CD14-positive monocyte (primary cell): ENCODE results near the gene KCNH5. TPM values are rescaled to one million over a fixed set of nuclear protein-coding genes. Genes with fewer than 3 reads are reported as not detected.

Experiments used
- DNase-seq, 3 donors: peaks; one replicate each; pipeline ENCODE4 v3.0.0-alpha.2; 2011 to 2022
- H2AFZ ChIP-seq: 2 replicates; pipeline ENCODE4 v1.6.0; 2012; ENCODE audit warnings: mild to moderate bottlenecking, low read depth, low read length, inconsistent platforms; ENCODE audit not compliant: insufficient read depth, poor library complexity, severe bottlenecking
- H3K27ac ChIP-seq, 2 donors: 1 replicate in 1 of 2; 2 replicates in 1 of 2; pipeline ENCODE4 v1.5.1; 2012 to 2013; ENCODE audit warnings: low read length in 2 of 2, control low read depth in 1 of 2, inconsistent platforms in 1 of 2, low read depth in 1 of 2, mild to moderate bottlenecking in 1 of 2
- H3K27me3 ChIP-seq, 2 donors: one replicate each; pipeline versions ENCODE4 v1.6.0 to v1.6.1; 2011 to 2013; ENCODE audit warnings: low read length in 2 of 2; ENCODE audit not compliant: control insufficient read depth in 2 of 2, insufficient read depth in 2 of 2
- H3K36me3 ChIP-seq, 2 donors: replicated peaks in 1 of 2; 1 replicate in 1 of 2; 2 replicates in 1 of 2; pipeline versions ENCODE4 v1.5.1 to v1.6.1; 2012 to 2013; ENCODE audit warnings: low read length in 2 of 2, control low read depth in 1 of 2, inconsistent platforms in 1 of 2, mild to moderate bottlenecking in 1 of 2; ENCODE audit not compliant: insufficient read depth in 2 of 2, control insufficient read depth in 1 of 2
- H3K4me1 ChIP-seq, 2 donors: 1 replicate in 1 of 2; 2 replicates in 1 of 2; pipeline versions ENCODE4 v1.5.1 to v1.6.1; 2012 to 2013; ENCODE audit warnings: low read length in 2 of 2, control low read depth in 1 of 2, inconsistent platforms in 1 of 2, mild to moderate bottlenecking in 1 of 2, moderate library complexity in 1 of 2; ENCODE audit not compliant: insufficient read depth in 2 of 2, control insufficient read depth in 1 of 2
- H3K4me2 ChIP-seq: replicated peaks from 2 replicates; pipeline ENCODE3; 2012; ENCODE audit warnings: low read length, moderate library complexity, mild to moderate bottlenecking; ENCODE audit not compliant: poor library complexity, severe bottlenecking; ENCODE audit errors: extremely low read depth
- H3K4me3 ChIP-seq, 3 experiments: fragments of 200-600 bp in 1 of 3; sonication (generic) in 1 of 3; replicated peaks in 1 of 3; 1 replicate in 2 of 3; 2 replicates in 1 of 3; pipeline ENCODE4 v1.5.1; 2011 to 2013; ENCODE audit warnings: low read length in 3 of 3, mild to moderate bottlenecking in 3 of 3, control low read depth in 2 of 3, low read depth in 2 of 3, inconsistent platforms in 1 of 3, moderate library complexity in 1 of 3
- H3K79me2 ChIP-seq: 2 replicates; pipeline ENCODE4 v1.6.0; 2012; ENCODE audit warnings: mild to moderate bottlenecking, control low read depth, inconsistent platforms, low read length, moderate library complexity; ENCODE audit not compliant: insufficient read depth
- H3K9ac ChIP-seq: 2 replicates; pipeline ENCODE4 v1.6.0; 2017; ENCODE audit warnings: low read length, mild to moderate bottlenecking; ENCODE audit not compliant: insufficient read depth, poor library complexity, severe bottlenecking
- H3K9me3 ChIP-seq, 2 donors: replicated peaks in 1 of 2; 1 replicate in 1 of 2; 2 replicates in 1 of 2; pipeline versions ENCODE4 v1.5.1 to v1.6.1; 2012 to 2013; ENCODE audit warnings: low read length in 2 of 2, control low read depth in 1 of 2; ENCODE audit not compliant: control insufficient read depth in 1 of 2, insufficient read depth in 1 of 2
- H4K20me1 ChIP-seq: 2 replicates; pipeline ENCODE4 v1.6.0; 2012; ENCODE audit warnings: mild to moderate bottlenecking, low read length, control low read depth, moderate library complexity; ENCODE audit not compliant: insufficient read depth
- H3K27ac Mint-ChIP-seq, 7 donors: one replicate each; pipeline ENCODE4 v1.8.0; 2020; ENCODE audit warnings: mild to moderate bottlenecking in 7 of 7, mixed read lengths in 7 of 7, moderate library complexity in 6 of 7, inconsistent platforms in 2 of 7
- H3K27me3 Mint-ChIP-seq, 3 donors: one replicate each; pipeline ENCODE4 v1.8.0; 2021 to 2022; ENCODE audit warnings: low read depth in 3 of 3, mild to moderate bottlenecking in 3 of 3, mixed read lengths in 3 of 3, moderate library complexity in 3 of 3, inconsistent platforms in 1 of 3
- H3K36me3 Mint-ChIP-seq, 2 donors: one replicate each; pipeline ENCODE4 v1.8.0; 2020; ENCODE audit warnings: mixed read lengths in 2 of 2, inconsistent platforms in 1 of 2, mild to moderate bottlenecking in 1 of 2
- H3K4me1 Mint-ChIP-seq: one replicate; pipeline ENCODE4 v1.8.0; 2020; ENCODE audit warnings: mild to moderate bottlenecking, mixed read lengths
- H3K4me3 Mint-ChIP-seq, 2 donors: one replicate each; pipeline ENCODE4 v1.8.0; 2020; ENCODE audit warnings: mild to moderate bottlenecking in 2 of 2, mixed read lengths in 2 of 2, moderate library complexity in 1 of 2
- H3K9me3 Mint-ChIP-seq, 7 donors: one replicate each; pipeline ENCODE4 v1.8.0; 2020 to 2022; ENCODE audit warnings: mixed read lengths in 7 of 7, mild to moderate bottlenecking in 6 of 7, moderate library complexity in 6 of 7, inconsistent platforms in 2 of 7
- WGBS: methylation state at CpG from one replicate; pipeline ENCODE4 v1.1.5; 2013; ENCODE audit warnings: missing lambda C conversion rate; ENCODE audit not compliant: insufficient coverage; 5-methylcytosine and 5-hydroxymethylcytosine counted together
- intact Hi-C, 2 donors: fragments of 100-400 bp; cut with micrococcal nuclease; formaldehyde crosslinking; loops; one replicate each; pipeline versions ENCODE4 v1.15.0 to v1.15.1; 2023
- polyA plus RNA-seq, 3 donors: library from polyadenylated mRNA; depleted of rRNA in 1 of 3; unstranded in 2 of 3; stranded (reverse) in 1 of 3; fragments of 300-500 nt in 2 of 3; fragments of >200 nt in 1 of 3; fragmentation: Illumina TruSeq in 2 of 3; gene quantifications; 1 replicate in 2 of 3; 2 replicates in 1 of 3; pipeline ENCODE4 v1.2.3, GENCODE V29; 2012 to 2021
- TF ChIP-seq, protein P1 (sequence below): fragments of 200-600 bp; IDR thresholded peaks from one replicate; pipeline ENCODE4 v1.8.0; 2022; ENCODE audit warnings: antibody characterized with exemption, mild to moderate bottlenecking

Gene KCNH5
- polyA plus RNA-seq, 3 donors = not detected

DNA sequence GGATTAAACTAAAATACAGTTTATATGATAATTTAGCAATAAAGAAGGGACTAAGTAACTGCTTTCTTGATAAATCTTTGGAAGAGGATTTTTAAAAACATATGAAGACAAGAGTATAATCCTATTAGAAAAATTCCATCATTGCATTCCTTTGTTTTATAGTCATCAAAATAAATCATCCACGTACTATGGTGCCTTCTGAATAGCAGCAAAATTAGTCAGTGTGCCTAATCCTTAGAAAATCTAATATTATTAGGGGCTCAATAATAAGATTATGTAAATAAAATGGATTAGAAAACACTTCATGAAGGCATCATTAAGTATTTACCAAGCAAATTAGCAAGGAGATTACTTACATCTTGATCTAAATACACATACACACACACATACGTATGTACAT is 102.1 kb downstream of the KCNH5 start:
- Histone ChIP-seq H3K9me3 (no peaks in the 10 kb centered on the region), H3K4me1 (no peaks in the 10 kb centered on the region), H3K27ac (no peak overlapping the region), H2AFZ (no peak overlapping the region), H3K27me3 (no peaks in the 10 kb centered on the region), H3K79me2 (no peaks in the 10 kb centered on the region), H3K36me3 (no peaks in the 10 kb centered on the region), H4K20me1 (no peaks in the 10 kb centered on the region), H3K4me2 (no peak overlapping the region), H3K4me3 (no peak overlapping the region), H3K9ac (no peak overlapping the region)
- Mint-ChIP-seq H3K4me3 (no peak overlapping the region), H3K36me3 (no peaks in the 10 kb centered on the region), H3K27me3 (peaks cover 0 to 2% (median 0%) of the 10 kb centered on the region in 3 donors), H3K4me1 (no peaks in the 10 kb centered on the region), H3K9me3 (peaks cover 0 to 6% (median 1%) of the 10 kb centered on the region in 7 donors), H3K27ac (no peak overlapping the region)
- WGBS = no CpG with 5 or more reads among the region's 2 CpGs
- DNase-seq = no peak
- TF ChIP-seq, protein P1, sequence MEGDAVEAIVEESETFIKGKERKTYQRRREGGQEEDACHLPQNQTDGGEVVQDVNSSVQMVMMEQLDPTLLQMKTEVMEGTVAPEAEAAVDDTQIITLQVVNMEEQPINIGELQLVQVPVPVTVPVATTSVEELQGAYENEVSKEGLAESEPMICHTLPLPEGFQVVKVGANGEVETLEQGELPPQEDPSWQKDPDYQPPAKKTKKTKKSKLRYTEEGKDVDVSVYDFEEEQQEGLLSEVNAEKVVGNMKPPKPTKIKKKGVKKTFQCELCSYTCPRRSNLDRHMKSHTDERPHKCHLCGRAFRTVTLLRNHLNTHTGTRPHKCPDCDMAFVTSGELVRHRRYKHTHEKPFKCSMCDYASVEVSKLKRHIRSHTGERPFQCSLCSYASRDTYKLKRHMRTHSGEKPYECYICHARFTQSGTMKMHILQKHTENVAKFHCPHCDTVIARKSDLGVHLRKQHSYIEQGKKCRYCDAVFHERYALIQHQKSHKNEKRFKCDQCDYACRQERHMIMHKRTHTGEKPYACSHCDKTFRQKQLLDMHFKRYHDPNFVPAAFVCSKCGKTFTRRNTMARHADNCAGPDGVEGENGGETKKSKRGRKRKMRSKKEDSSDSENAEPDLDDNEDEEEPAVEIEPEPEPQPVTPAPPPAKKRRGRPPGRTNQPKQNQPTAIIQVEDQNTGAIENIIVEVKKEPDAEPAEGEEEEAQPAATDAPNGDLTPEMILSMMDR = no peak
- intact Hi-C loops = no loop called here

DNA sequence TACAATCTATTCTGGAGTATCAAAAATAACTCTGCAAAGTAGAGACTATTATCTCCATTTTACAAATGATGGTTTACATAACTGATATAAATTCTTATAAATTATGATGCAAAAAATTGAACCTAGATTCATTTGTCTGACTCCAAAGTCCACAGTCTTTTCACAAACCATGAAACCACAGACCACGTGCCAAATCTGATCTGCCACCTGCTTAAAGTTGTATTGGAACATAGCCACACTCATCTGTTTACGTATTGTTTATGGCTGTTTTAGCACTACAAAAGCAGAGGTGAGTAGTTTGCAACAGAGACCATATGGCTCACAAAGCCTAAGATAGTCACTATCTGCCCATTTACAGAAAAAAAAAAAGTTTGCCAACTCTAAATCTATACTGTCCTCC is 105.3 kb downstream of the KCNH5 start:
- Mint-ChIP-seq H3K4me1 (no peaks in the 10 kb centered on the region), H3K27ac (no peak overlapping the region), H3K4me3 (no peak overlapping the region), H3K9me3 (peaks cover 0 to 11% (median 3%) of the 10 kb centered on the region in 7 donors), H3K27me3 (peaks cover 0 to 2% (median 0%) of the 10 kb centered on the region in 3 donors), H3K36me3 (no peaks in the 10 kb centered on the region)
- TF ChIP-seq, protein P1 = no peak
- Histone ChIP-seq H3K9me3 (peaks cover 0 to 2% of the 10 kb centered on the region in 2 donors), H4K20me1 (no peaks in the 10 kb centered on the region), H3K79me2 (no peaks in the 10 kb centered on the region), H3K4me3 (no peak overlapping the region), H3K27ac (no peak overlapping the region), H3K36me3 (no peaks in the 10 kb centered on the region), H3K27me3 (no peaks in the 10 kb centered on the region), H3K4me1 (no peaks in the 10 kb centered on the region), H2AFZ (no peak overlapping the region), H3K4me2 (no peak overlapping the region), H3K9ac (no peak overlapping the region)
- no peak for DNase-seq
- 0% methylated on average over 1 of the region's 2 CpGs for WGBS
- intact Hi-C loops = no loop called here
